ENCODE results near the gene ENO3.

Gene ENO3

DNA sequence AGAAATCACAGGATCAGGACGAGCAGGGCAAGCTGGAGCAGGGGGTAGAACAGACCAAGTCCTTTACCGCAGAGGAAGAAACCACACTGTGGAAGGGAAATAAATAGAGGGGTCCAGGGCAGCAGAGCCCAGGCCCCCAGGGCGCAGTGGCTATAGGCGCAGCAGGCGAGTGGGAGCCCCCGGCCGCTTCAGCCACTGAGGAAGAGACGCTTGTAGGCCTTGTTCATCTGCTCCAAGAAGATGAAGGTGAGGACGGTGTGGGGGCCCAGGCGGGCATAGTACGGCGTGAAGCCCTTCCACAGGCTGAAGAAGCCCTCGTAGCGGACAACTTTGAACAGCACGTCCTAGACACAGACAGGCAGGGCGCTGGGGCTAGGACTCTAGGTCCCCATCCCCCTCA, 13.4 kb upstream of the ENO3 start:
- DNase-seq (ENCODE audit: low spot score) = peak; percentile 0

DNA sequence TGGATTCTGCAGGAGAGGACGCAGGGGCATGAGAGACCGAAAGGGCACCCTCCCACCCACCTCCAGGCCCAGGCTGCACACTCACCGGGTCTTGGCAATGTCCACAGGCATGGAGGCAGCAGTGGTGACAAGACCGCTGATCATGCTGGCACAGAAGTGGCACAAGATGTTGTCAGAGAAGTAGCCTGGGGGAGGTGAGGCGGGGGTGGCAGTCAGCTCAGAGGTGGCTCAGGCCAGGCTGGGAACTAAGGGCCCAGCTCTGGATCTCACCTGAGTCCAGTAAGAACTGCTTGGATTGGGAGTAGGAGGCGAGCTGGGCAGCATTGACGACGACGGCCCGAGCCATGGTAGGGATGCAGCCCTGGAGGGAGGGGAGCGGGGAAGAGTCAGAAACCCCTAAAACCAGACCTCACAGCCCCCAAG, 12.8 kb upstream of the ENO3 start:
- DNase-seq (ENCODE audit: low spot score) = peak; percentile 4

DNA sequence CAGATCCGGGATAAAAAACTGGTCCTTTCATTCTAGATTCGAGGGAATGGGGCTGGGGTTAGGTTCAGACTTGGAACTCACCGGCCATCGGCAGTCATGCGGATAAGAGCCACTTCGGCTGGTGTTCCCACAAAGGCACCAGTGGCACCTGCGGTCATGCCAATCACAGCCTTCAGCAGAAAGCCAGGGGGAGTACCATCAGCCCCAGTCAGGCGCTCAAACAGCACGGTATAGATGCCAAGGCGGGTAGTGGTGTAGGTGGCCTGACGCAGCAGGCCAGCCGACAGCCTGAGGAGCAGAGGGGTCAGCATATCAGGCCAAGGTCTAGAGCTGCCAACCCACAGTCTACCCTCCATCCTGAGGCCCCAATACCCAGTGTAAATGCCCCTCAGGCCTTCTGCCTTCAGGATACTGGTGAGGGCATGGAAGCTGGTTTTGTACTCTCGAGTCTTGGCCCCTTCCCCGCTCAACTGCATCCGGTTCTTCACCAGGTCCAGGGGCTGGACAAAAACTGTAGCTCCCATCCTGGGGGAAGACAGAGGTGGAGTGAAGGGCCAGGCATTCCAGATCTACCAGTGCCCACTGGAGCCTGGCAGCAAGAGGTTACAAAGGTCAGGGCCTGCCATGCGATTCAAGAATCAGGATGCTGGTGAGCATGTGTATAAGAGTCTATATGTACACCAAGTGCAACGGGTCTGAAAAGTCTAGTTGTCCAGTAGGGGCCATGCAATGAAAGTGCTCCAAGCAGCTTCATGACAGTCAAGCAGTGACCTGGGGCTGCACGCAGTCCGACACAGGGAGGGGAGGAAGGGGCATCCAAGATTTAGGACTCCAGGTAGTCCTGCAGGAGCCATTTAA, 12.0 kb upstream of the ENO3 start:
- DNase-seq (ENCODE audit: low spot score) = peak; percentile 1

DNA sequence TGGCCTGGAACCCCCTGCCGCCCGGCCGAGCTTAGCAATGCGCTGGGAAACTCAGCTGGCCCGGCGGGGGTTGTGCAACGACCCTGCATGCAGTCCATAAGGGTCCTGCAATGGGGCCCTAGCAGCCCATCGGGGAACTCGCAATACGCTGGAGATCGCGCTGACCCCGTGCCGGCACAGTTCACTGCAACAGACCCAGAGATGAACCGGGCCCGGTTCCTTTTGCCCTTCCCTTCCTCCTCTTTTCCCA, 11.4 kb upstream of the ENO3 start:
- DNase-seq (ENCODE audit: low spot score) = no peak

DNA sequence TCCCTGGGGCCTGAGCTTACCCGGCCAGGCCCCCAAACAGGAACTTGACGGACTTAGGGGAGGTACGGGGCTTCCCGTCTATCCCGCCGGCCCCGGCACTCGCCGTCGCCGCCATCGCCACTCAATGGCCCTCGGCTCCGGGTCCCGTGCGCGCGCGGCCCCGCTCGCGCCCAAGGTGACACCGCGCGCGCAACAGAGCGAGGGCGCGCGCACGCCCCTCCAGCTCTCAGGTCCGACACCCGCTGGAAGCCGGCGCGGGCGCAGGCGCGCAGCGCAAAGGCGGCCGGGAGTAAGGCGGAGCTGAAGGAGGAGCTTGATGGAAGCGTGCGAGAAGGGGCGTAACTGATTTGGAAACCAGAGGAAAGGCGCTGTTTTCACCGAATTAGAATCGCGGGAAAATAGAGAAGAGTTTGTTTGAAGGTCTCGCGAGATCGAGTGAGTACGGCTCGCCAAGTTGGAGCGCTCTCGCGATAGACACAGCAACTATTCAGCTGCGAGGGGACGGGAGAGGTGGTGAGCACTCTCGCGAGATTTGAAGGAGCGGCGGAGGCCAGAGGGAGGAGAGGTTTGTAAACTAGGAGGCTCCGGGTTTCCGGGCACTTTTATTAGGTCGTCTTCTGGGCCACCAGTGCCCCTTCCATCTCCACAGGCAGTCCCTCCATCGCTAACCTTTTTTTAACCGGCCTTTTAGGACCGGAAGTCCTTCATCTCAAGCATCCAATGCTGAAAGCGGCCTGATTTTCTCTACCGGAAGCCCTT, 10.9 kb upstream of the ENO3 start, which contains the start of the genes RNF167 and SLC25A11:
Gene RNF167, plus strand, starts transcription at position 473 of the 759 bp plus-strand sequence. CDS start 642 bp downstream, outside the sequence.
Gene SLC25A11, minus strand, starts transcription at position 251 of the 759 bp plus-strand sequence. Its CDS starts 136 bp downstream, at position 115.
- peak; percentile 98 for DNase-seq (ENCODE audit: low spot score)

DNA sequence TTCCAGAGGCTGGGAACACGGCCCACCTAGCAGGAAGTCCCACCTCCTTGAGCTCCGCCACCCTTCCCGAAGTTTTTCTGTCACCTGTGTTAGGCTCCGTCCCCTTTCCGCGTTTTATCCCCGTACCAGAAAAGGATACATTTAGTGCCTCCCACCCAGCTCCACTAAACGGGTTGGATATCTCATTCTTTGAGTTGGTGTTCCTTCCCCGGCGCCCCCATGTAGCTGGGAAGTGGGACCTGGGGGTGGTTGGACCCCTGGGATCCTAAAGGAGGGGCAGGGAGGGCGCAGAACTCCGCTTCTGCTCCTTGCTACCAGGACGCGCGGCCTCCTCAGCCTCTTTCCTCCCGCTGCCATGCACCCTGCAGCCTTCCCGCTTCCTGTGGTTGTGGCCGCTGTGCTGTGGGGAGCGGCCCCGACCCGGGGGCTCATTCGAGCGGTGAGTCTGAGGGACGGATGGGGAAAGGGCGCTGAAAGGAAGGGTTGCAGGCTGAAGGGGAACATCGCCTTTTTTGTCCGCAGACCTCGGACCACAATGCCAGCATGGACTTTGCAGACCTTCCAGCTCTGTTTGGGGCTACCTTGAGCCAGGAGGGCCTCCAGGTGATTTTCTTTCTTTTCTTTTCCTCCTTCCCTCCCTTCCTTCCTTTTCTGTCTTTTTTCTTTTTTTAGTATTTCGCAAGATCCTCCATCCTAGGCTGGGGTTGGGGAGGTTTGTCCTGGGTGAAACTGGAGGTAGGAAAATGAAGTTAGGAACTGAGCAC, 10.2 kb upstream of the ENO3 start:
- peak; percentile 22 for DNase-seq (ENCODE audit: low spot score)

DNA sequence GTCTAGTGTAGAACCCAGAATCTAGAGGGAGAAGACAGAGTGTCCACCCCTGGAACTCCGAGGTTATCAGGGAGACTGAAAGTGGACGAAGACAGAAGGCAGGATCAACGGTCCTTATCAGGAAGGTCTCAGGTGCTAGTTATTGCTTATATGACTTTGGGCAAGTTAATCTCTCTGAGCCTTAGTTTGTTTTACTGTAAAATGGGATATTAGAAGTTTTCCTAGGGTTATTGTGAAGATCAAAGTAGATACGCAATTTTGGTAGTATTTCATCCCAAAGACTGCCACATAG, 9.7 kb upstream of the ENO3 start:
- peak; percentile 2 for DNase-seq (ENCODE audit: low spot score)

DNA sequence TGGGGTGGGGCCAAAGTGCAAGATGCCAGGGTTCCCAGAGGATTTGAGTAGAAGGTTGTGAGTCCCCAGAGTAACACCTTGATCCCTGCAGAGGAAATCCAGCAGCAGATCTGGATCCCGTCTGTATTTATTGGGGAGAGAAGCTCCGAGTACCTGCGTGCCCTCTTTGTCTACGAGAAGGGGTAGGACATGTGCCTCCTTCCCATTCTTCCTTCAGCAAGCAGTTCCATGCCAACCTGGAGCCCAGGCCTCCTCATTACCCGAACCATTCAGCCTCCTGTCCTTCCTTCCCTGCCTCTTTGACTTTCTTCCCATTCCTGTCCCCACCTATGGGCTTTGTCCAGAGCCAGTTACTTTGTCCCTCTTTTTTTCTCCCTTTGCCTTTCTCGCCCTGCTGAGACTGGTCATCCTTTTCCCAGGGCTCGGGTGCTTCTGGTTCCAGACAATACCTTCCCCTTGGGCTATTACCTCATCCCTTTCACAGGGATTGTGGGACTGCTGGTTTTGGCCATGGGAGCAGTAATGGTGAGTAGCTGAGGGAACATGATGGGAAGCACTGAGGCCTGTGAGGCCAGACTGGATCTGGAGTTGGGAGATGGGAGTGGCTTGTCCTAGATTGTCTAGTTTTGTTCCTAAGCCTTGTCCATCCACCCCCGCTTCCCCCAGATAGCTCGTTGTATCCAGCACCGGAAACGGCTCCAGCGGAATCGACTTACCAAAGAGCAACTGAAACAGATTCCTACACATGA, 8.0 kb upstream of the ENO3 start:
- DNase-seq (ENCODE audit: low spot score) = no peak

DNA sequence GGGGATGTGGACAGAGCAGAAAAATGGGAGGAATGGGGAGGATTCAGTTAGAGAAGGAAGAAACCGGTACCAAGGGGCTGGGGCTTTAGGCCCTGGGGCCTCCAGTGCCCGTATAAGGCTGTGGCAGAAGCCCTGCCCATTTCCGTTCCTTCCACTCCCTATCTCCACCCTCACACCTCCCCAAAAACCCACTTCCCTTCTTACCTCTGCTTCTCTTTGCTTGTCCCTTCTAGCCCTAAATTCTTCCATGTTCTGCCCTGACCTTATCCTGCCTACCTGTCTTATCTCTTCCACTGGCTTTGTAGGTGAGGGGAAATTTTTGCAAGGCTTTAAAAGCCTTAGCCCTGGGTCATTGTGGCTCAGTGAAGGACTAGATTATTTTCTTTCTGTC, 6.8 kb upstream of the ENO3 start:
- DNase-seq (ENCODE audit: low spot score) = peak; percentile 46

DNA sequence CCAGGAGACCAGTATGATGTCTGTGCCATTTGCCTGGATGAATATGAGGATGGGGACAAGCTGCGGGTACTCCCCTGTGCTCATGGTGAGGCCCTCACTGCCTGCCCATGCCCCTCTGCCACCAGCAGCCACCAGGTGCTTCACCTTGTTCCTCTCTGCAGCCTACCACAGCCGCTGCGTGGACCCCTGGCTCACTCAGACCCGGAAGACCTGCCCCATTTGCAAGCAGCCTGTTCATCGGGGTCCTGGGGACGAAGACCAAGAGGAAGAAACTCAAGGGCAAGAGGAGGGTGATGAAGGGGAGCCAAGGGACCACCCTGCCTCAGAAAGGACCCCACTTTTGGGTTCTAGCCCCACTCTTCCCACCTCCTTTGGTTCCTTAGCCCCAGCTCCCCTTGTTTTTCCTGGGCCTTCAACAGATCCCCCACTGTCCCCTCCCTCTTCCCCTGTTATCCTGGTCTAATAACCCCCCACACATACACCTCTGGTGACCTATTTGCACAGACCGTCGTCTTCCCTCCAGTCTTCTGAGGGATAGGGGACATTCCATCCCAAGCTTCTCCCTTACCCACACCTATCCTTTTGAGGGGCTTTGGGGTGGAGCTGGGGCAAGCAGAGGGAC, 6.3 kb upstream of the ENO3 start:
- no peak for DNase-seq (ENCODE audit: low spot score)

DNA sequence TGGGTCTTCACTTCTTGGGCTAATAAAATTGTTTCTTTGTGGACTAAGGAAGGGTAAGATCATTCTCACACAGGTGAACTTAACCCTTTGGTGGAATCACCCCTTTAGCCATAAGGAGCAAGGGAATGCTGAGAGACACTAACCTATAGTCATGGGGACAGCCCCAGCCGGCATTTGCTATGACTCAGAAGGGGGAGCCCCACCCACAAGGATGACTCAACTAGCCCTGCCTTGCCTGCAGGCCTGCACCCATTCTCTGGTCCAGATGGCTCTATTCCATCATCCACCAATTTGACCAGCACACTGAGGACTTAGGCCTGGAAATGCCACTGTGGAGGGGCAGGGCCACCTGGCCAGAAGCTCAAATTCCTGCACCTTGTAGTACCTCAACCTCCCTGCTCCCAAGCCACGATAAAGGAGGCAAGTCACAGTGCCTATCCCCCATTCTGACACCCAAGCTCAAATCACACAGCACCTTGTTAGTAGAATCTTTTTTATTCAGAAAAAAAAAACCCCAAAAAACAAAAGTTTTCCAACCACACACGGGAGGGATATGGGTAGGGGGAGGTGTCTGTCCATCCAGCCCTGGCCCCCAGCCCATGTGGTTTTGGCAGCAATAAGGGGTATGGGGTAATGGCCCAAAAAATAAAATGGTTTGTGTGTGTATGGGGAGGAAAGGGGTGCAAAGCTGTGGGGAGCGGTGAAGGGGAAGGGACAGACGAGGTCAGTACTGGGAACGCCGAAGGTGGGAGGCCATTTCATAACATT, 5.6 kb upstream of the ENO3 start:
- no peak for DNase-seq (ENCODE audit: low spot score)

DNA sequence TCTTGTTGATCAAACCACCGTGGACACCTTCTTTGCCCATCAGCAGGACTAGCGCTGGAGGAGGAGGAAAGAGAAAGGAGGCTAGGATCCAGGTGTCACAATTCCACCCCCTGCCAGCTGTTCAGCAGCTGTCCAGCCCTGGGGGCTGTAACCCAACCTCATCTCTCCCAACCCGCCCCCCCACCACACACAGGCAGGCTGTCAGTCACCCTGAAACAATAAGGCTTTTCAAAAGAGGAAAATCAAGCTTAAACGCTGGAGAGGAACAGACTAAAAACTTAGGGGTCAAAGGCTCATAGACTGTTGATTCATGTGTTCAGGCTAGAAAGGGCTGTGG, 5.0 kb upstream of the ENO3 start:
- DNase-seq (ENCODE audit: low spot score) = no peak

DNA sequence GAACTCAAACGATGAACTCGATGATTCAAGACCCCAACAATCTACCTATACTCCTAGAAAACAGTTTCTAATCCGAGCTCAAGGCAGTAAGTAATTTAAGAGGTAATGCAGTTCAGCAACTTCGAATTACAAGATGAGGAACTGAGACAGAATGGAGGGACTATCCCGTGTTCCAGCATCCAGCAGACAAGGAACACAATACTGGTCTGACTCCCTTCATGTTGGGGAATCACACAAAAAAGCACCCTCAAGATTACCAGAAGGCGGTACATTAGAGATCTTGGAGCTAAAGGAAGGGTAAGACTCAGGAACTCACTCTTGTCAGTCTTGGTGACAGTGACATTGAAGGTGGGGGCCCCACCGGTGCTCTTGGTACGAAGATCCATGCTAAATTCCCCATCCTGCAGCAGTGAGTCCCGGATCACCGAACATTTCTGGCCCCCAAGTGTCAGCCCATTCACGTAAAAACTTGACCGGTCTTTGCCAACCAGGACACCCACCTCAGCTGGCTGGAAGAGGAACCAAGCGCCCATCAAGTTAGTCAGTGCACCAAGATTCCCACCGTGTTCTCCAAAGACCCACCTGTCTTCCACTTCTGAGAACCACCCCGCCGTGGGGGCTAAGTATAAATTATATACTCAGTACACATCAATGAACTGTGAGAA, 4.5 kb upstream of the ENO3 start:
- no peak for DNase-seq (ENCODE audit: low spot score)

DNA sequence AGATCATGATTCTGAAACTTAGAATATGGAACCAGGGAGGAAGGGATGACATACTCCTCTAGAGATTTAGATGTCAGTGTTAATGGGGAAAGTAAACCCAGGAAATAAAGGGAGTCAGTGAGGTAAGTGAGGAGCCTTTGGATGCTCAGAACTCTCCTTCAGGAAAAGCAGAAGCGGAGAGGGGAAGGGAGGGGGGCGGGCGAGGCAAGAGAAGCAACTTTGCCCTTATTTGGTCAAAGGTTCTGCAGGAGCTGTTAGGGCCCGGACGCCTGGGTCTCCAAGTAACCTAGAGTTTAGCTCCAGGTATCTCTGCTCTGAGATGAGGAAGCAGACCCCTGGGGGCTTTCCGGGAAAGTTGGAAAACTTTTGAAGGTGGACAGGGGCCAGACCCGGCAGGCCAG, 3.9 kb upstream of the ENO3 start:
- DNase-seq (ENCODE audit: low spot score) = no peak

DNA sequence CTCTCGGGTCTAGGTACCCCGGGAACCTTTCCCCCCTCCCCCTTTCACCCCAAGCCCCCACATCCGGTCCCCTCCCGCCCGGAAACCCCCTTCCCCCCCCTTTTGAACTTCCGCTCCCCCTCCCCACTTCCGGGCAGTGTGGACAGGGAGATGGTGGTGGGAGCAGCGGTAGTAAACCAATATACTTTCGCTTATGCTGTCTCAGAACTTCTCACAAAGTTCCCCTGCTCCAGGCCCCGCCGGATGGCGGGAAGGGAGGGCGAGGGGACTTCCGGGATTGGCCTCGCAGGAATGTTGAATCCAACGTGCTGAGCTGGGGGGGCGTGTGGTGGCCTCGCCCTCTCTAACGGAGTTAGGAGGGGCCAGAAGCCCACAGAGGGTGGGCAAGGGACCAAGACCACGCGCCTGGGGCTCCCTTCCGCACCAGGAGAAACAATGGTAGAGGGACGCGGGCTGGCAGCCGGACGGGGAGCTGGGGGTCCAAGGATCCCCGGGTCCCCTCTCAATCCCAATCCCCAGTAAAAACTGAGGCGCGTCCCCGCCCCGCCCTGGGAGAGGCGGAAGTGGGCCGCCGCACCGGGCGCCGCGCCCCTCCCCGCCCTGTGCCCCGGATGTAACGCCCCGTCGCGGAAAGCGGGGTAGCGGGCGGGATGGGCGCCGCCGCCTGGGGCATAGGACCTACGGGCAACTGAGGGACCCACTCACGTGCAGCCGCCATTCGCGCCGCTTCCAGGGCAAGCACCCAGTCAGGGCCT, 3.3 kb upstream of the ENO3 start:
- DNase-seq (ENCODE audit: low spot score) = peak; percentile 75

DNA sequence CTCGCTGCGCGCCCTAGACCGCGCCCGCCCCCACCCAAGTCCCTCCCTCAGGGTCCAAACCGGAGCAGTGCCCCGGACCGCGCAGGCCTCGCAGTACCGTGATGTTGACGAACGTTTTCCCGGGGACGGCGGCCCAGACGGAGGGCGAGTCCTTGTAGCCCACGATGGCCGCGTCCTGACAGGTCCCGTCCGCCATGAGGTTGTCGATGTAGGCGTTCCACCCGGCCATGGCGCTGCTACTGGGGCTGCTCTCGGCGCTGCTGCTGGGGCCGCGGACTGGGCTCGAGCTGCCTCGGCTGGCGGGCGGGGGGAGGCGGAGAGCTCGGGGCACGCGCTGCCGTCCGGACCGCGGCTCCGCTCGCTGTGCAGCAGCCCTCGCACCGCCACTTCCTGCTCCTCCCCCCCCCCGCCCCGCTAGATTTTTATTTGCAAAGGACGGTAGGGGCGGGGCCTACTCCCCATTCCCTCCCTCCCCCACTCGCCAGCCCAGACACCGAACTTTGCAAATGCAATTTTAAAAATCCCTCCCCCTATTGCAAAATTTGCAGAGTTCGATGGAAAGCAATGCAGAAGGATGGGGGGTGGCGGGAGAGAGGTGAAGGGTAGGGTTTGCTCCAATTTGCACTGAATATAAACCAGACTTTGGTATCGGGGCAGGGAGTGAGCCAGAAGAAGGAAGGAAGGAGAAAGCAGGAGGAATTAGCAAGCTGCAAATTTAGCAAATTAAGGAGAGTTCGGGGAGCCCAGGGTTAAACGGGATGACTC, 2.6 kb upstream of the ENO3 start, which contains the start of gene PFN1:
Gene PFN1, minus strand, starts transcription at position 365 of the 765 bp plus-strand sequence. Its CDS starts 136 bp downstream, at position 229.
- peak; percentile 93 for DNase-seq (ENCODE audit: low spot score)

DNA sequence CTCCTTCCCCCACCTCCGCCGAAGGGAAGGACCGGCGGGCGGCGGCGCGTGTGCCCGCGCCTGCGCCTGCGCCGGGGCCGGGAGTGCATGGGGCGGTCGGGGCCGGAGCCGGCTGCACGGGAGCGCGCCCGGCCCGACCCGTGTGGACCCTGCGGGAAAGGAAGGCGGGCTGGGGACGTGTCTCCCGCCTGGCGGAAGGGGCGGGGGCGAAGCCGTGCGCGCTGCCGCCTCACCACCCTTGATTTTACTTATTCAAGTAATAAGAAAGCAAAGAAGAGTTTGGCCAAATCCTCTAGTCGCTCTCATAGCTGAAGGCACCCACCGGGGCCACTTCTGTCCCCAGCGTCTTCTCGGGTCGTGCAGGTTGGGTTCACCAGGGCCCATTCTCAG, 2.0 kb upstream of the ENO3 start:
- peak; percentile 92 for DNase-seq (ENCODE audit: low spot score)

DNA sequence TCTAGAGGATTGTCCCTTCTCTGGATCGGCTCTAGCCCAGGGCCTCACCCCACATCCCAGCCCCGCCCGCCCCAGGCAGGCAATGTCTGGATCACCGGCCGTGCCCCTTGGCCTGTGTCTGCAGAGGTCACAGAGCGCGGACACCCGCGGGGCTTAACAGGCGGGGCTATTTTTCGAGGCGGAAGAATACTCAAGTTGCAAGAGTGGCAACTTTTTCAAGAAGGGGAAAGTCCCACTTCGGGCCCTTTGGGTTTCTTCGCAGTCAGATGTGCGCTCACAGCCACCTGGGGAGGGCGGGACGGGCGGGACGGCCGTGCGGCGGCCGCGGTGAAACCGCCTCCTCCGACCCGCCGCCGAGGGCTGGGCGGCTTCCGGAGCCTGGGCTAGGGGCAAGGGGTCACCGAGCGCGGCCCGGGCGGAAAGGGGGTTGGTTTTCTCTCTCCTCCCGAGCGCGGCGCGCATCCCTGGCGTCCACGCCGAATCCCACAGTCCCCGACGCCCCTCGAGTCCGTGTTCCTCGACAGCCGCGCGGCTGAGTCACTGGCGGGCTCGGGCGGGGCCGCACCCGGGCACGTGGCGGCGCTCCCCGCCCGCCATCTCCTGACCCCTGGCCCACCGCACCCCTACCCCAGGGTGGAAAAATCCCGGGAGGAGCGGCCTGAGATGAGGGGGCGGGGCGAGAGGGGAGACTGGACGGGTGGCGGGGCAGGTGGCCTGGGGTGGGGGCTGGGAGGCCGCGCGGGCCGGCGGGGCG, 1.4 kb upstream of the ENO3 start:
- peak; percentile 80 for DNase-seq (ENCODE audit: low spot score)

Data from germinal center (tissue), 1 donor.